A549 (cell line): ENCODE data around the gene DDX27. TPM values are rescaled to one million over a fixed set of nuclear protein-coding genes. Genes with fewer than 3 reads are reported as not detected.

Source experiments
- ATAC-seq, 2 experiments: fragments of 200-7000 bp in 1 of 2; fragments of >200 bp in 1 of 2; cut with Nextera tagmentation in 1 of 2; cut with Tn5 transposase in 1 of 2; 3 replicates each; pipeline versions ENCODE4 v1.8.0 to v1.9.1; 2018 to 2020; ENCODE audit warnings: mild to moderate bottlenecking in 1 of 2, moderate library complexity in 1 of 2
- CTCF ChIA-PET: fragments of 300-600 bp; sonication (Branson Sonifier 250); formaldehyde crosslinking; extraction: SDS; loops from one replicate; lab custom pipeline; 2021; ENCODE audit warnings: antibody characterized with exemption, inconsistent platforms; lab: Yijun Ruan, JAX
- POLR2A ChIA-PET: fragments of 350-600 bp; formaldehyde crosslinking; extraction: SDS; loops from one replicate; lab custom pipeline; 2021; ENCODE audit warnings: antibody characterized with exemption, inconsistent platforms; lab: Yijun Ruan, JAX
- DNase-seq, 2 experiments: peaks; one replicate each; pipeline versions ENCODE4 v3.0.0 to v3.0.0-alpha.2; 2011 to 2016; ENCODE audit warnings: low read depth in 1 of 2, low spot score in 1 of 2
- FAIRE-seq: peaks from 2 replicates; lab custom pipeline; 2011; peaks lifted over from hg19 to GRCh38; lab: Jason Lieb, UNC
- H3K27ac ChIP-seq, 2 experiments: fragments of >200 bp; sonication (Bioruptor Twin); formaldehyde crosslinking; 3 replicates each; pipeline ENCODE4 v1.5.1; 2016 to 2017
- H3K4me1 ChIP-seq: fragments of >200 bp; sonication (Bioruptor Twin); formaldehyde crosslinking; 3 replicates; pipeline ENCODE4 v1.6.1; 2016
- H3K4me2 ChIP-seq: fragments of >200 bp; sonication (Bioruptor Twin); formaldehyde crosslinking; 3 replicates; pipeline ENCODE4 v1.6.1; 2016
- H3K4me3 ChIP-seq: fragments of >200 bp; sonication (Bioruptor Twin); formaldehyde crosslinking; 3 replicates; pipeline ENCODE4 v1.5.1; 2016
- H3K9me3 ChIP-seq: fragments of >200 bp; sonication (Bioruptor Twin); formaldehyde crosslinking; 3 replicates; pipeline ENCODE4 v1.6.1; 2016
- CBX2 ChIP-seq: fragments of 200-600 bp; sonication (generic); IDR thresholded peaks from 2 replicates; pipeline ENCODE4 v1.6.1; 2016; ENCODE audit warnings: low read depth, mild to moderate bottlenecking, borderline replicate concordance
- CBX8 ChIP-seq: fragments of 200-600 bp; sonication (generic); IDR thresholded peaks from 2 replicates; pipeline ENCODE4 v1.6.1; 2016
- CHD2 ChIP-seq: fragments of 150-350 bp; IDR thresholded peaks from 2 replicates; pipeline ENCODE4 v1.6.1; 2014; ENCODE audit warnings: low read length; ENCODE audit not compliant: partially characterized antibody
- FOSB ChIP-seq: fragments of 250-450 bp; sonication (Bioruptor Pico); IDR thresholded peaks from 2 replicates; pipeline ENCODE4 v1.5.0; 2020; ENCODE audit warnings: mild to moderate bottlenecking, moderate library complexity
- FOSL2 ChIP-seq, 2 experiments: fragments of 450-650 bp in 1 of 2; fragments of >200 bp in 1 of 2; sonication (Bioruptor Twin) in 1 of 2; formaldehyde crosslinking; IDR thresholded peaks; 2 replicates each; pipeline versions ENCODE4 v1.5.0 to v1.6.1; 2016 to 2020; ENCODE audit warnings: mild to moderate bottlenecking in 1 of 2, moderate library complexity in 1 of 2
- FOXS1 ChIP-seq: fragments of 250-450 bp; sonication (Bioruptor Pico); IDR thresholded peaks from 2 replicates; pipeline ENCODE4 v1.5.0; 2020; ENCODE audit warnings: mild to moderate bottlenecking, moderate library complexity
- HEYL ChIP-seq: fragments of 250-450 bp; sonication (Bioruptor Pico); IDR thresholded peaks from 2 replicates; pipeline ENCODE4 v1.8.0; 2021; ENCODE audit warnings: mild to moderate bottlenecking, moderate library complexity
- HOXA7 ChIP-seq: fragments of 250-450 bp; sonication (Bioruptor Pico); IDR thresholded peaks from 2 replicates; pipeline ENCODE4 v1.5.0; 2020; ENCODE audit warnings: mild to moderate bottlenecking, moderate library complexity
- HOXB13 ChIP-seq: fragments of 250-450 bp; sonication (Bioruptor Pico); IDR thresholded peaks from 2 replicates; pipeline ENCODE4 v1.5.0; 2020; ENCODE audit warnings: low read depth, mild to moderate bottlenecking, moderate library complexity
- JUN ChIP-seq, 2 experiments: fragments of >200 bp; sonication (Bioruptor Twin); formaldehyde crosslinking; IDR thresholded peaks; 2 replicates in 1 of 2; 3 replicates in 1 of 2; pipeline ENCODE4 v1.6.1; 2016 to 2017
- KDM1A ChIP-seq: fragments of 200-600 bp; sonication (generic); IDR thresholded peaks from 2 replicates; pipeline ENCODE4 v1.6.1; 2016; ENCODE audit warnings: low read depth, mild to moderate bottlenecking
- MAZ ChIP-seq: fragments of 150-350 bp; IDR thresholded peaks from 2 replicates; pipeline ENCODE4 v1.6.1; 2014; ENCODE audit warnings: antibody characterized with exemption, low read depth, low read length, borderline replicate concordance
- NPAS2 ChIP-seq: fragments of 250-450 bp; sonication (Bioruptor Pico); IDR thresholded peaks from 2 replicates; pipeline ENCODE4 v1.8.0; 2022; ENCODE audit warnings: mild to moderate bottlenecking, moderate library complexity, borderline replicate concordance
- NR3C1 ChIP-seq: fragments of >200 bp; sonication (Bioruptor Twin); formaldehyde crosslinking; IDR thresholded peaks from 3 replicates; pipeline ENCODE4 v1.6.1; 2017
- PHF8 ChIP-seq: fragments of 200-600 bp; sonication (generic); IDR thresholded peaks from 2 replicates; pipeline ENCODE4 v1.6.1; 2016; ENCODE audit warnings: low read depth, mild to moderate bottlenecking, antibody characterized with exemption, moderate library complexity, borderline replicate concordance
- TP53 ChIP-seq: fragments of 250-450 bp; sonication (Bioruptor Pico); IDR thresholded peaks from 2 replicates; pipeline ENCODE4 v1.5.0; 2021; ENCODE audit warnings: mild to moderate bottlenecking, moderate library complexity
- ZFP36 ChIP-seq: fragments of 450-650 bp; IDR thresholded peaks from 2 replicates; pipeline ENCODE4 v1.6.1; 2014; ENCODE audit warnings: borderline replicate concordance; ENCODE audit not compliant: partially characterized antibody
- ZSCAN20 ChIP-seq: fragments of 250-450 bp; sonication (Bioruptor Pico); IDR thresholded peaks from 2 replicates; pipeline ENCODE4 v1.8.0; 2022; ENCODE audit warnings: mild to moderate bottlenecking, moderate library complexity
- WGBS: methylation state at CpG from one replicate; pipeline ENCODE4 v1.1.6; 2017; ENCODE audit errors: missing lambda C conversion rate; 5-methylcytosine and 5-hydroxymethylcytosine counted together
- polyA plus RNA-seq, 4 experiments: library from polyadenylated mRNA; depleted of rRNA in 3 of 4; stranded (reverse); fragments of >200 nt; fragmentation: RNase III in 1 of 4; extraction: RNeasy Plus Mini Kit Qiagen cat#74134 plus additional on column Dnase treatment in 1 of 4; gene quantifications; 2 replicates in 3 of 4; 3 replicates in 1 of 4; pipeline ENCODE4 v1.2.3, GENCODE V29; 2011 to 2017
- TF ChIP-seq, protein P1 (sequence below): fragments of >200 bp; sonication (Bioruptor Twin); formaldehyde crosslinking; IDR thresholded peaks from 3 replicates; pipeline ENCODE4 v1.5.1; 2016
- TF ChIP-seq, protein P2 (sequence below): fragments of >200 bp; sonication (Bioruptor Twin); formaldehyde crosslinking; IDR thresholded peaks from 3 replicates; pipeline ENCODE4 v1.6.1; 2016
- TF ChIP-seq, protein P3 (sequence below): fragments of 150-350 bp; IDR thresholded peaks from 2 replicates; pipeline ENCODE4 v1.6.1; 2014; ENCODE audit warnings: low read depth, mild to moderate bottlenecking, low read length
- TF ChIP-seq, protein P4 (sequence below): fragments of 250-450 bp; sonication (Bioruptor Pico); IDR thresholded peaks from 2 replicates; pipeline ENCODE4 v1.5.0; 2021; ENCODE audit warnings: mild to moderate bottlenecking, moderate library complexity, borderline replicate concordance

DDX27 gene
- polyA plus RNA-seq, 2 of the 4 experiments (the other 2 are of a cell fraction), result 69.3 TPM

DNA sequence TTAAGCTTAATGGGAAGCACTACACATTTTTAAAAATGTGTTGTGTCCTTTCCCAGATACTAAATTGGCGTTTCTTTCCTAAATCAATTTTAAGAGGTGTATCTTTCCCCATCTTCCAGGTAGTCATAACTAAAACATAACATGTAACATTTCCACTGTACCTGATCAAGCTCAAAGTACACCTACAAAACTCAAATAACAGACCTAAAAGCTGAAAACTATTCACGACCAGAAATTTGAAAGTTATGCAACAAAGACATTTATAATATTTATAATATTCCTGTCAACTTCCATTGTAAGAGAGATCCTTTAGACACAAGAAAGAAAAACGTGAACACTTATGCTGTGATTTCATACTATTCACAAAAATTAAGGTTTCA is 34.5 kb upstream of the DDX27 start:
- WGBS, result 50% methylated on average over 3 of the region's 3 CpGs
- no peak for TF ChIP-seq NR3C1
- TF ChIP-seq HOXA7, result no peak
- no peak for TF ChIP-seq HEYL (CRISPR knock-in tag)
- TF ChIP-seq PHF8, result no peak
- TF ChIP-seq ZFP36, result no peak
- TF ChIP-seq, protein P1, sequence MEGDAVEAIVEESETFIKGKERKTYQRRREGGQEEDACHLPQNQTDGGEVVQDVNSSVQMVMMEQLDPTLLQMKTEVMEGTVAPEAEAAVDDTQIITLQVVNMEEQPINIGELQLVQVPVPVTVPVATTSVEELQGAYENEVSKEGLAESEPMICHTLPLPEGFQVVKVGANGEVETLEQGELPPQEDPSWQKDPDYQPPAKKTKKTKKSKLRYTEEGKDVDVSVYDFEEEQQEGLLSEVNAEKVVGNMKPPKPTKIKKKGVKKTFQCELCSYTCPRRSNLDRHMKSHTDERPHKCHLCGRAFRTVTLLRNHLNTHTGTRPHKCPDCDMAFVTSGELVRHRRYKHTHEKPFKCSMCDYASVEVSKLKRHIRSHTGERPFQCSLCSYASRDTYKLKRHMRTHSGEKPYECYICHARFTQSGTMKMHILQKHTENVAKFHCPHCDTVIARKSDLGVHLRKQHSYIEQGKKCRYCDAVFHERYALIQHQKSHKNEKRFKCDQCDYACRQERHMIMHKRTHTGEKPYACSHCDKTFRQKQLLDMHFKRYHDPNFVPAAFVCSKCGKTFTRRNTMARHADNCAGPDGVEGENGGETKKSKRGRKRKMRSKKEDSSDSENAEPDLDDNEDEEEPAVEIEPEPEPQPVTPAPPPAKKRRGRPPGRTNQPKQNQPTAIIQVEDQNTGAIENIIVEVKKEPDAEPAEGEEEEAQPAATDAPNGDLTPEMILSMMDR, result no peak
- no peak for TF ChIP-seq ZSCAN20 (CRISPR knock-in tag)
- TF ChIP-seq, protein P2, sequence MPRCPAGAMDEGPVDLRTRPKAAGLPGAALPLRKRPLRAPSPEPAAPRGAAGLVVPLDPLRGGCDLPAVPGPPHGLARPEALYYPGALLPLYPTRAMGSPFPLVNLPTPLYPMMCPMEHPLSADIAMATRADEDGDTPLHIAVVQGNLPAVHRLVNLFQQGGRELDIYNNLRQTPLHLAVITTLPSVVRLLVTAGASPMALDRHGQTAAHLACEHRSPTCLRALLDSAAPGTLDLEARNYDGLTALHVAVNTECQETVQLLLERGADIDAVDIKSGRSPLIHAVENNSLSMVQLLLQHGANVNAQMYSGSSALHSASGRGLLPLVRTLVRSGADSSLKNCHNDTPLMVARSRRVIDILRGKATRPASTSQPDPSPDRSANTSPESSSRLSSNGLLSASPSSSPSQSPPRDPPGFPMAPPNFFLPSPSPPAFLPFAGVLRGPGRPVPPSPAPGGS, result no peak
- TF ChIP-seq FOXS1 (CRISPR knock-in tag), result no peak
- no peak for TF ChIP-seq FOSL2 (IDR thresholded peaks at IDR 0.05)
- TF ChIP-seq FOSL2 (CRISPR knock-in tag; IDR thresholded peaks at IDR 0.05), result no peak
- TF ChIP-seq HOXB13, result no peak
- TF ChIP-seq CBX2, result no peak
- no peak for TF ChIP-seq KDM1A
- no peak for TF ChIP-seq JUN (IDR thresholded peaks at IDR 0.05)
- DNase-seq, result no peak
- CTCF ChIA-PET, result interaction anchor here (1.3 to 7.7 kb wide), 3 partner anchors 17 to 52 kb away, joined by 3 to 47 read pairs (median 15); no protein-coding TSS in a partner anchor
- H3K4me1 ChIP-seq, result peaks cover 60% of the 10 kb centered on the region
- FAIRE-seq, result no peak
- H3K4me2 ChIP-seq, result peak overlapping the region; percentile 85
- no peak for ATAC-seq
- H3K9me3 ChIP-seq, result no peaks in the 10 kb centered on the region
- POLR2A ChIA-PET, result interaction anchor here (1.1 to 1.6 kb wide), 1 partner anchor 34 kb away, joined by 3 to 5 read pairs; the partner anchor contains the start of gene DDX27
- H3K4me3 ChIP-seq, result no peak overlapping the region
- H3K27ac ChIP-seq, result no peak overlapping the region

DNA sequence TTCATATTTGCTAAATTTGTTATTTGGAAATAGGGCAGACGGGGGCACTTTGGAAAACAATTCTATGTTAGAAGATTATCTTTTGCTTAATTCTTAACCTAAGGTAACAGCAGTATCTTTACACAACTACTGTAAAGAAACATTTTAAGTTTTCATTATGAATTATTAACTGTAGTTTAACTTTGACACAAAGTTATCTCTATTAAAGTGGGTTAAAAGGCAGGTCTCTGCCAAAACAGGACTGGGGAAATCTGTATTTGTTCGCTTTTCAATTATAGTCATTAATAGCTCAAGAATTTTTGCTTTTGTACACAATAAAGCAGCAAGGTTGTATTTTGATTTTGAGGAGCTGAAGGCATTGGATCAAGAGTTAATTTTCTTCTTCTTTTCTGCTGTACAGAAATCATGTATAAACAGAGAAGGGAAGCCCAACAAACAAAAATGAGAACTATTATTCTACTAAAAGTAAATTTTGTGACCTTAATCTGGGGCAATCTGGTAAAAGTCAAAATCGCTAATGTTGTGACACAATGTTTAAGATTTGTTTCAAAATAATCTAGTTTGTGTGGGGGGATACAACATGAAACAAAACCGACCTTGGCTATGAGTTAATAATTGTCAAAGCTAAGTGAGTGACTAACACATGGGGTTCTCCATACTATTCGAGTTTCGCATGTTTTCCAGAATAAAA is 34.0 kb upstream of the DDX27 start:
- Histone ChIP-seq H3K4me3 (no peak overlapping the region), H3K27ac (no peak overlapping the region), H3K9me3 (no peaks in the 10 kb centered on the region), H3K4me2 (peak overlapping the region; percentile 85), H3K4me1 (peaks cover 55% of the 10 kb centered on the region)
- CTCF ChIA-PET, result interaction anchor here (0.5 to 7.7 kb wide), 4 partner anchors 18 to 135 kb away, joined by 3 to 47 read pairs (median 9); no protein-coding TSS in a partner anchor
- peak in 1 of 2 experiments; percentile 41 for DNase-seq
- POLR2A ChIA-PET, result interaction anchor here (1.6 kb wide), 1 partner anchor 34 kb away, joined by 5 read pairs; the partner anchor contains the start of gene DDX27
- WGBS, result 36% methylated on average over 6 of the region's 6 CpGs
- no peak for FAIRE-seq
- no peak for TF ChIP-seq CBX8
- TF ChIP-seq, all 56 proteins: peak for 0
- no peak for ATAC-seq

DNA sequence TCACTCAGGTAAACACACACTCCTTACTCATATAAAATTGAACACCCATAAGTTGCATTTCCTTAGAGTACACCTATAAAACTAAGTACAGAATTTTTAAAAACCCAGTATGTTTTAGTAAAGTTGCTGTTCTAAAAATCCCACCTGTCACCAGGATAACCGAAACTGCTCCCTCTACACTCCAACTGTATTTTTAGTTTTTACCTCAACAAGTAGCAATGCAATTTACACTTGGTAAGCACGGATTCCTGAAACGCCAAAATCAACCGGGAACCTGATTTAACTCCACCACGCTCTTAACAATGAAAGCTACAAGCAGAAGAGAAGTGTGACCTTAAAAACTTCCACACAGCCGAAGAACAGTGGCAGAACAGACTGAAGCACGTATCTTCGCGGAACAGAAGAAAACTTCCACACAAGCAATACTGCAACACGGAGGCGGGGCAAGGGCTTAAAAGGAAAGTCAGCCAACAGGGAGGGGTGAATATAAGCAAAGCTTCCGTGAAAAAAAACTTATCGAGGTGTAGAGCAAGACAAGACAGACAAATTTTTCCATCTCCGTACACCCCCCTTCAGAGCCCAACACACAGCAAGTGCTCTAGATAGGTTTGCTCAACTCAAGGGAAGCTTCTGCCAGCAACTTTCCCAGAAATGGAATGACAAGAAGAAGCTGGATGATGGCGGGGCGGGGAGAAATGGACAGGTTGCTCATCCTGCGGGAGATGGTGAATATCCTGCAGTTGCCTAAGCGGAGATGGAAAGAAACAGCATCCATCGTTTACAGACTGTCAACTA is 32.5 kb upstream of the DDX27 start:
- H3K4me1 ChIP-seq, result peaks cover 40% of the 10 kb centered on the region
- peak; percentile 26 to 30; a peak in 5 of 6 replicates for ATAC-seq
- ChIA-PET POLR2A (interaction anchor here (1.5 to 2.6 kb wide), 2 partner anchors 32 to 140 kb away, joined by 4 to 12 read pairs; partner anchors contain the start of gene DDX27), CTCF (interaction anchor here (0.8 to 2.2 kb wide), 3 partner anchors 10 to 53 kb away, joined by 5 to 10 read pairs (median 9); no protein-coding TSS in a partner anchor)
- FAIRE-seq, result no peak
- peak overlapping the region; percentile 93 for H3K4me3 ChIP-seq
- H3K27ac ChIP-seq, result peak overlapping the region; percentile 98 to 99
- no peaks in the 10 kb centered on the region for H3K9me3 ChIP-seq
- DNase-seq, result peak; percentile 44 to 52
- peak overlapping the region; percentile 85 for H3K4me2 ChIP-seq
- WGBS, result 3% methylated on average over 19 of the region's 19 CpGs
- TF ChIP-seq HEYL (CRISPR knock-in tag) (no peak), CHD2 (no peak), MAZ (no peak), TP53 (CRISPR knock-in tag) (no peak), NPAS2 (CRISPR knock-in tag) (no peak), FOSB (no peak)
- TF ChIP-seq, protein P3, sequence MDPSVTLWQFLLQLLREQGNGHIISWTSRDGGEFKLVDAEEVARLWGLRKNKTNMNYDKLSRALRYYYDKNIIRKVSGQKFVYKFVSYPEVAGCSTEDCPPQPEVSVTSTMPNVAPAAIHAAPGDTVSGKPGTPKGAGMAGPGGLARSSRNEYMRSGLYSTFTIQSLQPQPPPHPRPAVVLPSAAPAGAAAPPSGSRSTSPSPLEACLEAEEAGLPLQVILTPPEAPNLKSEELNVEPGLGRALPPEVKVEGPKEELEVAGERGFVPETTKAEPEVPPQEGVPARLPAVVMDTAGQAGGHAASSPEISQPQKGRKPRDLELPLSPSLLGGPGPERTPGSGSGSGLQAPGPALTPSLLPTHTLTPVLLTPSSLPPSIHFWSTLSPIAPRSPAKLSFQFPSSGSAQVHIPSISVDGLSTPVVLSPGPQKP, result no peak
- TF ChIP-seq, protein P4, sequence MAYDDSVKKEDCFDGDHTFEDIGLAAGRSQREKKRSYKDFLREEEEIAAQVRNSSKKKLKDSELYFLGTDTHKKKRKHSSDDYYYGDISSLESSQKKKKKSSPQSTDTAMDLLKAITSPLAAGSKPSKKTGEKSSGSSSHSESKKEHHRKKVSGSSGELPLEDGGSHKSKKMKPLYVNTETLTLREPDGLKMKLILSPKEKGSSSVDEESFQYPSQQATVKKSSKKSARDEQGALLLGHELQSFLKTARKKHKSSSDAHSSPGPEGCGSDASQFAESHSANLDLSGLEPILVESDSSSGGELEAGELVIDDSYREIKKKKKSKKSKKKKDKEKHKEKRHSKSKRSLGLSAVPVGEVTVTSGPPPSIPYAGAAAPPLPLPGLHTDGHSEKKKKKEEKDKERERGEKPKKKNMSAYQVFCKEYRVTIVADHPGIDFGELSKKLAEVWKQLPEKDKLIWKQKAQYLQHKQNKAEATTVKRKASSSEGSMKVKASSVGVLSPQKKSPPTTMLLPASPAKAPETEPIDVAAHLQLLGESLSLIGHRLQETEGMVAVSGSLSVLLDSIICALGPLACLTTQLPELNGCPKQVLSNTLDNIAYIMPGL (CRISPR knock-in tag), result no peak
